GM23248 (cell line): Measurements from ENCODE around the gene ANAPC2. TPM values are rescaled to one million over a fixed set of nuclear protein-coding genes. Genes with fewer than 3 reads are reported as not detected.

Source experiments
- DNase-seq: peaks from one replicate; pipeline ENCODE4 v3.0.0-alpha.2; 2015
- H2AFZ ChIP-seq: fragments of 200-600 bp; sonication (generic); 2 replicates; pipeline ENCODE4 v1.6.1; 2016; ENCODE audit warnings: antibody characterized with exemption
- H3F3A ChIP-seq: fragments of 200-600 bp; sonication (generic); 2 replicates; pipeline ENCODE4 v1.6.1; 2016; ENCODE audit warnings: mild to moderate bottlenecking, antibody characterized with exemption, mixed run types; ENCODE audit not compliant: insufficient read depth
- H3K27ac ChIP-seq: fragments of 200-600 bp; sonication (generic); 2 replicates; pipeline ENCODE4 v1.5.1; 2016; ENCODE audit warnings: mild to moderate bottlenecking
- H3K27me3 ChIP-seq: fragments of 200-600 bp; sonication (generic); replicated peaks from 2 replicates; pipeline ENCODE4 v1.6.1; 2016; ENCODE audit warnings: mild to moderate bottlenecking; ENCODE audit not compliant: insufficient read depth
- H3K36me3 ChIP-seq: fragments of 200-600 bp; sonication (generic); 2 replicates; pipeline ENCODE4 v1.6.1; 2016; ENCODE audit warnings: low read depth, mild to moderate bottlenecking
- H3K4me1 ChIP-seq: fragments of 200-600 bp; sonication (generic); 2 replicates; pipeline ENCODE4 v1.6.1; 2016; ENCODE audit warnings: mild to moderate bottlenecking; ENCODE audit not compliant: insufficient read depth
- H3K4me2 ChIP-seq: fragments of 200-600 bp; sonication (generic); one replicate; pipeline ENCODE4 v1.6.1; 2016; ENCODE audit warnings: mild to moderate bottlenecking; ENCODE audit not compliant: unreplicated experiment
- H3K4me3 ChIP-seq: fragments of 200-600 bp; sonication (generic); 2 replicates; pipeline ENCODE4 v1.5.1; 2016; ENCODE audit warnings: mild to moderate bottlenecking
- H3K79me2 ChIP-seq: fragments of 200-600 bp; sonication (generic); 2 replicates; pipeline ENCODE4 v1.6.1; 2016; ENCODE audit warnings: mild to moderate bottlenecking; ENCODE audit not compliant: insufficient read depth
- H3K9ac ChIP-seq: fragments of 200-600 bp; sonication (generic); 2 replicates; pipeline ENCODE4 v1.6.1; 2016; ENCODE audit warnings: mild to moderate bottlenecking
- H3K9me2 ChIP-seq: fragments of 200-600 bp; sonication (generic); 2 replicates; pipeline ENCODE4 v1.6.1; 2016; ENCODE audit warnings: mixed run types, mild to moderate bottlenecking, moderate library complexity; ENCODE audit not compliant: insufficient read depth
- H3K9me3 ChIP-seq: fragments of 200-600 bp; sonication (generic); one replicate; pipeline ENCODE4 v1.6.1; 2017; ENCODE audit warnings: low read depth
- H4K20me1 ChIP-seq: fragments of 200-600 bp; sonication (generic); 2 replicates; pipeline ENCODE4 v1.6.0; 2016; ENCODE audit not compliant: insufficient read depth
- EZH2 ChIP-seq: fragments of 200-600 bp; sonication (generic); IDR thresholded peaks from 2 replicates; pipeline ENCODE4 v1.6.1; 2018; ENCODE audit warnings: antibody characterized with exemption, mild to moderate bottlenecking; ENCODE audit not compliant: insufficient read depth, poor library complexity, severe bottlenecking
- EZH2phosphoT487 ChIP-seq: fragments of 200-600 bp; sonication (generic); IDR thresholded peaks from 2 replicates; pipeline ENCODE4 v1.6.1; 2018; ENCODE audit warnings: antibody characterized with exemption, moderate library complexity, mild to moderate bottlenecking, low read depth; ENCODE audit not compliant: insufficient read depth
- WGBS, 2 experiments: methylation state at CpG; one replicate each; pipeline ENCODE4 v1.1.6; 2015 to 2017; ENCODE audit warnings: low lambda C conversion rate in 2 of 2, low coverage in 1 of 2; ENCODE audit errors: missing lambda C conversion rate in 2 of 2; 5-methylcytosine and 5-hydroxymethylcytosine counted together
- in situ Hi-C: fragments of 300-500 bp; cut with MboI; formaldehyde crosslinking; loops from 2 replicates; pipeline ENCODE4 v1.15.0; 2020
- polyA plus RNA-seq: library from polyadenylated mRNA; unstranded; fragments of >200 nt; fragmentation: Nextera tagmentation; extraction: Ambion mirVana; gene quantifications from 2 replicates; pipeline ENCODE4 v1.2.1, GENCODE V29; 2016
- total RNA-seq: library from RNA; depleted of rRNA; stranded (reverse); fragments of >200 nt; shearing (Covaris generic); gene quantifications from 2 replicates; pipeline ENCODE4 v1.2.3, GENCODE V29; 2014

ANAPC2 gene
- total and polyA plus RNA-seq, 2 experiments from 2014 or later: 13.6 to 24.0 TPM

DNA sequence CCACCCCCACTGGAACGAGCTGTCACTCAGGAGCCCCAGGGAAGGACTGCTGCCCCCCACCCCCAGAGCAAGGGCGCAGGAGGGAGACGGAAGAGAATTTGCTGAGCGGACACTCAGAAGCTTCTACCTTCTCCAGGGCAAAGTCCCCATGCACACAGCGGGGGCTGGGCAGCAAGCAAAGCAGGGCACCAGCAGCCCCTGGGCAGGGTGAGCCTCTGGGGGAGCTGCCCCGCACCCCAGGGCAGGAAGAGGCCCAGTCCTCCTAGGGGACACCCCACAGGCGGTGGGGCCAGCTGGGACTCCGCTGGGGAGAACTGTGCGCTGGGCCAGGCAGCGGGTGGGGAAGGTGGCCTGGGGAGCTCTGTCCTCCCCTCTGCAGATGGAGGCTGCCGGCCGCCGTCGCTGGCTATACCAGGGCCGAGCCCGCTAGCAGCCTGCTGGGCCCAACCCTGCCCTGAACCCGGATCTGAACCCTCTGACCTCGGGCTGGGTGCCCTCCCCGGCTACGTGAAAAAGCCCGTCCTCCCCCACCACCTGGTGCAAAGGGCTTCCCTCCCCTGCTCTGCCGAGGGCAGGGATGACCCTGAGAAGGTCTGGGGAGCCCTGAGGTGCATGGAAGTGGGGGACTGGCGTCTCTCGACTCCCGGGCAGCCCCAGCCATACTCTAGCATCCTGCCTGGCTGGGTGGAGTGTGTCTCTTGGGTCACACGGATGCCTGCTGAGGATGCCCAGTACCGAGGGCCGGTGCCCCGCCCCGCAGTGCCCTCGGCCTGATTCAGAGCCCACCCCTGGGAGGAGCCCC lies 41.7 kb upstream of the ANAPC2 start:
- DNase-seq: no peak
- Histone ChIP-seq H3K9me2 (no peaks in the 10 kb centered on the region), H3K27me3 (no peaks in the 10 kb centered on the region), H3K4me2 (no peak overlapping the region), H3K36me3 (no peaks in the 10 kb centered on the region), H3K79me2 (no peaks in the 10 kb centered on the region), H3K4me3 (no peak overlapping the region), H3K9me3 (no peaks in the 10 kb centered on the region), H4K20me1 (no peaks in the 10 kb centered on the region), H3K27ac (no peak overlapping the region), H3K4me1 (no peaks in the 10 kb centered on the region), H3F3A (no peaks in the 10 kb centered on the region), H3K9ac (no peak overlapping the region), H2AFZ (no peak overlapping the region)
- in situ Hi-C loops: no loop called here
- TF ChIP-seq EZH2phosphoT487: no peak
- TF ChIP-seq EZH2: no peak
- WGBS, 2 experiments: 47 to 54% methylated on average over 23 to 27 of the region's 31 CpGs

DNA sequence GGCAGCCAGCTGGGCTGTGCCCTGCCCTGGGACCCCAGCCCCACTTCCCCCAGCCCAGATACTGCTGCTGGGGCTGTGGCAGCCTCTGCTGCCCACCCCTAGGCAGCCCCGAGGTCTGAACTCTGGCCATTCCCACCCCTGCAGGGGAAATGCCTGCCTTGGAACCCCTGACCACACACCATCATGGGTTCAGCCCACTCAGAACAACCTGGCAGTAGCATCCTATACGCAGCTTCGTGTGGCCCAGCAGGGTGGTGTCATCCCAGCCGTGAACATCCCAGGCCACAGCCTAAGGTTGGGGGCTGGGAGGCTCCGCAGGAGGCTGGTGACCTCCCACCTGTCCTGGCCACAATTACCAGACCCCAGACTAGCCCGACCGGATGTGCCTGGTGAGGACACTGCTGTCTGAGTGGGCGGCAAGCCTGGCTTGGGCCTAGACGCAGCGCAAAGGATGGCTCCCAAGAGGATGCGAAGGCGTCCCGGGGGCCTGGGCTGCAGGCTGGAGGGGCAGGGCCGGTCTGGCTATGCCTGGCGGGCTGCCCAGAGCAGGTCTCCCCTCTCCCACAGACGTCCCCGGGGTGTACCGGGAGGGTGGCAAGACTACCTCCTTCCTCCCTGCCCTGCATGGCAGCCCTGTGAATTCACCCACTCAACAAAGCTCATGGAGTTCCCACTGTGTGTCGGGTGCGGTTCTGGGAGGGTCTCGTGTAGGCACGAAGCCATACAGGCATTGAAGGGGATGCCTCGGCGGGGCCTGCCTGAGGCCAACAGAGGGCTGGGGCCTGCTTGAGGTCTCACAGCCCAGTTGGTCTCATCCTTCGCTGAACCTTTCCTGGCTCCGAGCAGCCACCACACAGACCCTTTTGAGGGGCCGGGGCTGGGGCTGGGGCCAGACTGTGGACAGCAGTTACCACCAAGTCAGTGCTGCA lies 40.9 kb upstream of the ANAPC2 start:
- Histone ChIP-seq H3F3A (no peaks in the 10 kb centered on the region), H3K36me3 (no peaks in the 10 kb centered on the region), H3K4me1 (peaks cover 3% of the 10 kb centered on the region; the same call in 1 of the 2 replicates), H3K79me2 (no peaks in the 10 kb centered on the region), H3K9me3 (no peaks in the 10 kb centered on the region), H2AFZ (no peak overlapping the region), H3K9ac (no peak overlapping the region), H3K4me2 (no peak overlapping the region), H3K27ac (no peak overlapping the region), H4K20me1 (no peaks in the 10 kb centered on the region), H3K9me2 (no peaks in the 10 kb centered on the region), H3K27me3 (no peaks in the 10 kb centered on the region), H3K4me3 (no peak overlapping the region)
- in situ Hi-C loops: no loop called here
- no peak for DNase-seq
- WGBS, 2 experiments: 64% methylated on average over 24 to 27 of the region's 27 CpGs
- TF ChIP-seq EZH2 (no peak), EZH2phosphoT487 (no peak)

- Histone ChIP-seq H3F3A (no peaks in the 10 kb centered on the region), H3K79me2 (no peaks in the 10 kb centered on the region), H2AFZ (no peak overlapping the region), H4K20me1 (no peaks in the 10 kb centered on the region), H3K9me2 (no peaks in the 10 kb centered on the region), H3K4me3 (no peak overlapping the region), H3K27ac (no peak overlapping the region), H3K36me3 (no peaks in the 10 kb centered on the region), H3K27me3 (no peaks in the 10 kb centered on the region), H3K4me1 (peaks cover 3% of the 10 kb centered on the region; the same call in 1 of the 2 replicates), H3K9ac (no peak overlapping the region), H3K9me3 (no peaks in the 10 kb centered on the region), H3K4me2 (no peak overlapping the region)
- in situ Hi-C loops: no loop called here
- no peak for TF ChIP-seq EZH2phosphoT487
- no peak for TF ChIP-seq EZH2
- 79 to 83% methylated on average over 23 to 27 of the region's 29 CpGs for WGBS, 2 experiments
- DNase-seq: no peak
These were observed 40.2 kb upstream of the ANAPC2 start for GRCh38 chr9:137228506-137228967.

- no peaks in the 10 kb centered on the region for H3K9me3 ChIP-seq
- no peak overlapping the region for H3K4me3 ChIP-seq
- H3K79me2 ChIP-seq: no peaks in the 10 kb centered on the region
- H3K27me3 ChIP-seq: no peaks in the 10 kb centered on the region
- H2AFZ ChIP-seq: no peak overlapping the region
- H3K4me1 ChIP-seq: peaks cover 3% of the 10 kb centered on the region; the same call in 1 of the 2 replicates
- no peak overlapping the region for H3K4me2 ChIP-seq
- WGBS, 2 experiments: 33 to 40% methylated on average over 13 to 18 of the region's 18 CpGs
- H3K27ac ChIP-seq: no peak overlapping the region
- no peak for TF ChIP-seq EZH2phosphoT487
- TF ChIP-seq EZH2: no peak
- no peaks in the 10 kb centered on the region for H3K9me2 ChIP-seq
- no peaks in the 10 kb centered on the region for H4K20me1 ChIP-seq
- in situ Hi-C loops: no loop called here
- DNase-seq: no peak
- H3F3A ChIP-seq: no peaks in the 10 kb centered on the region
- no peak overlapping the region for H3K9ac ChIP-seq
- H3K36me3 ChIP-seq: no peaks in the 10 kb centered on the region
These were observed 39.6 kb upstream of the ANAPC2 start for GRCh38 chr9:137227853-137228505.
